ENCODE results near the gene TRPM3. TPM values are rescaled to one million over a fixed set of nuclear protein-coding genes. Genes with fewer than 3 reads are reported as not detected.

TRPM3 gene
- polyA plus RNA-seq, 3 donors: not detected

DNA sequence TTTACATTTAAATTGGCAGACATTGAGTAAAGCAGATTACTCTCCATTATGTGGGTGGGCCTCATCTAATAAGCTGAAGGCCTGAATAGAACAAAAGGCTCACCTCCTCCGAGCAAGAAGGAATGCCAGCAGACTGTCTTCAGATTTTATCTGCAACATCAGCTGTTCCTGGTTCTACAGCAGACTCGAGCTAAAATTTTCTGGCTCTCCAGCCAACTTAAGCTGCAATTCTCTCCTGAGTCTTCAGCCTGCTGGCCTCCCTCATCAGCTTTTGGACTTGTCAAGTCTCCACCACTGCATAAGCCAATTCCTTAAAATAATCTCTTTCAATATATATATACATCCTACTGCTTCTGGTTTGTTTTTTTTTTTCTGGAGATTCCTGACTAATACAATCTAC is 12.5 kb downstream of the TRPM3 start:
- Histone ChIP-seq H3K27me3 (ENCODE audit: control insufficient read depth in 2 of 2, insufficient read depth in 2 of 2, low read length in 2 of 2) (no peaks in the 10 kb centered on the region), H3K27ac (ENCODE audit: low read depth in 1 of 2, low read length in 2 of 2) (no peak overlapping the region), H3K4me1 (ENCODE audit: control insufficient read depth in 1 of 2, insufficient read depth in 2 of 2, low read length in 2 of 2) (no peaks in the 10 kb centered on the region), H3K4me3 (replicated peaks in 1 of 3; ENCODE audit: low read depth in 2 of 3, low read length in 3 of 3) (no peak overlapping the region), H3K4me2 (replicated peaks; ENCODE audit: extremely low read depth, low read length, poor library complexity, severe bottlenecking) (no peak overlapping the region), H4K20me1 (ENCODE audit: insufficient read depth, low read length) (no peaks in the 10 kb centered on the region), H3K79me2 (ENCODE audit: insufficient read depth, low read length) (no peaks in the 10 kb centered on the region), H3K36me3 (replicated peaks in 1 of 2; ENCODE audit: control insufficient read depth in 1 of 2, insufficient read depth in 2 of 2, low read length in 2 of 2) (no peaks in the 10 kb centered on the region), H3K9ac (ENCODE audit: insufficient read depth, low read length, poor library complexity, severe bottlenecking) (no peak overlapping the region), H3K9me3 (replicated peaks in 1 of 2; ENCODE audit: control insufficient read depth in 1 of 2, insufficient read depth in 1 of 2, low read length in 2 of 2) (no peaks in the 10 kb centered on the region), H2AFZ (ENCODE audit: insufficient read depth, low read depth, low read length, poor library complexity, severe bottlenecking) (no peak overlapping the region)
- Mint-ChIP-seq H3K27ac (no peak overlapping the region), H3K4me1 (no peaks in the 10 kb centered on the region), H3K9me3 (peaks cover 0 to 4% (median 3%) of the 10 kb centered on the region in 7 donors), H3K4me3 (no peak overlapping the region), H3K36me3 (no peaks in the 10 kb centered on the region), H3K27me3 (ENCODE audit: low read depth in 3 of 3) (no peaks in the 10 kb centered on the region)
- TF ChIP-seq, protein P1, sequence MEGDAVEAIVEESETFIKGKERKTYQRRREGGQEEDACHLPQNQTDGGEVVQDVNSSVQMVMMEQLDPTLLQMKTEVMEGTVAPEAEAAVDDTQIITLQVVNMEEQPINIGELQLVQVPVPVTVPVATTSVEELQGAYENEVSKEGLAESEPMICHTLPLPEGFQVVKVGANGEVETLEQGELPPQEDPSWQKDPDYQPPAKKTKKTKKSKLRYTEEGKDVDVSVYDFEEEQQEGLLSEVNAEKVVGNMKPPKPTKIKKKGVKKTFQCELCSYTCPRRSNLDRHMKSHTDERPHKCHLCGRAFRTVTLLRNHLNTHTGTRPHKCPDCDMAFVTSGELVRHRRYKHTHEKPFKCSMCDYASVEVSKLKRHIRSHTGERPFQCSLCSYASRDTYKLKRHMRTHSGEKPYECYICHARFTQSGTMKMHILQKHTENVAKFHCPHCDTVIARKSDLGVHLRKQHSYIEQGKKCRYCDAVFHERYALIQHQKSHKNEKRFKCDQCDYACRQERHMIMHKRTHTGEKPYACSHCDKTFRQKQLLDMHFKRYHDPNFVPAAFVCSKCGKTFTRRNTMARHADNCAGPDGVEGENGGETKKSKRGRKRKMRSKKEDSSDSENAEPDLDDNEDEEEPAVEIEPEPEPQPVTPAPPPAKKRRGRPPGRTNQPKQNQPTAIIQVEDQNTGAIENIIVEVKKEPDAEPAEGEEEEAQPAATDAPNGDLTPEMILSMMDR (IDR thresholded peaks at IDR 0.05): no peak
- intact Hi-C loops (cut with micrococcal nuclease): no loop called here
- no peak for DNase-seq
- 20% methylated on average over 1 of the region's 2 CpGs for WGBS (ENCODE audit: insufficient coverage)

DNA sequence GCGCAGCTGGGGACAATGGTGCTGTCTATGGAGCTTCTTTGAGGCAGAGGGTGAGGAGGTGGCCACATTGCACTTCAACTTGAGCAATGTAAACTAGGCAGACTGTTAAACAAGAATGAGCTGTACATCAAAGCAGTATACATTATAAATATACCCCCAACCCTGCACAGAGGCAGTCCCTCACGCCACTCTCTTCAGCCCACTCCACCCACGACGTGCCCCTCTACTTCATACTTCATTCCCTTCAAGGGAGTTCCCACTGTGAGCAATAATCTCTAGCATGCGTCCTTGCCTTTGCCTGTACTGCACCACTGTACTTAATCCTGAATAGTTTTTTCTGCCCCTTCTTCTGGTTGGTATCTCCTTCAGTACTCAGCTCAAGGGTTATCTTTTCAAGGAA is 14.4 kb downstream of the TRPM3 start:
- DNase-seq: no peak
- intact Hi-C loops (cut with micrococcal nuclease): no loop called here
- Histone ChIP-seq H2AFZ (ENCODE audit: insufficient read depth, low read depth, low read length, poor library complexity, severe bottlenecking) (no peak overlapping the region), H3K36me3 (replicated peaks in 1 of 2; ENCODE audit: control insufficient read depth in 1 of 2, insufficient read depth in 2 of 2, low read length in 2 of 2) (no peaks in the 10 kb centered on the region), H3K4me3 (replicated peaks in 1 of 3; ENCODE audit: low read depth in 2 of 3, low read length in 3 of 3) (no peak overlapping the region), H4K20me1 (ENCODE audit: insufficient read depth, low read length) (no peaks in the 10 kb centered on the region), H3K27me3 (ENCODE audit: control insufficient read depth in 2 of 2, insufficient read depth in 2 of 2, low read length in 2 of 2) (no peaks in the 10 kb centered on the region), H3K9me3 (replicated peaks in 1 of 2; ENCODE audit: control insufficient read depth in 1 of 2, insufficient read depth in 1 of 2, low read length in 2 of 2) (no peaks in the 10 kb centered on the region), H3K27ac (ENCODE audit: low read depth in 1 of 2, low read length in 2 of 2) (no peak overlapping the region), H3K4me1 (ENCODE audit: control insufficient read depth in 1 of 2, insufficient read depth in 2 of 2, low read length in 2 of 2) (no peaks in the 10 kb centered on the region), H3K4me2 (replicated peaks; ENCODE audit: extremely low read depth, low read length, poor library complexity, severe bottlenecking) (no peak overlapping the region), H3K79me2 (ENCODE audit: insufficient read depth, low read length) (no peaks in the 10 kb centered on the region), H3K9ac (ENCODE audit: insufficient read depth, low read length, poor library complexity, severe bottlenecking) (no peak overlapping the region)
- TF ChIP-seq, protein P1 (IDR thresholded peaks at IDR 0.05): no peak
- H3K27me3 Mint-ChIP-seq (ENCODE audit: low read depth in 3 of 3): no peaks in the 10 kb centered on the region
- no peaks in the 10 kb centered on the region for H3K36me3 Mint-ChIP-seq
- no peak overlapping the region for H3K4me3 Mint-ChIP-seq
- H3K9me3 Mint-ChIP-seq: peaks cover 0 to 6% (median 4%) of the 10 kb centered on the region in 7 donors
- no peaks in the 10 kb centered on the region for H3K4me1 Mint-ChIP-seq
- 89% methylated on average over 4 of the region's 5 CpGs for WGBS (ENCODE audit: insufficient coverage)
- no peak overlapping the region for H3K27ac Mint-ChIP-seq

All from CD14-positive monocyte (primary cell).